ENCODE results near the gene PLPP3.

Gene PLPP3

DNA sequence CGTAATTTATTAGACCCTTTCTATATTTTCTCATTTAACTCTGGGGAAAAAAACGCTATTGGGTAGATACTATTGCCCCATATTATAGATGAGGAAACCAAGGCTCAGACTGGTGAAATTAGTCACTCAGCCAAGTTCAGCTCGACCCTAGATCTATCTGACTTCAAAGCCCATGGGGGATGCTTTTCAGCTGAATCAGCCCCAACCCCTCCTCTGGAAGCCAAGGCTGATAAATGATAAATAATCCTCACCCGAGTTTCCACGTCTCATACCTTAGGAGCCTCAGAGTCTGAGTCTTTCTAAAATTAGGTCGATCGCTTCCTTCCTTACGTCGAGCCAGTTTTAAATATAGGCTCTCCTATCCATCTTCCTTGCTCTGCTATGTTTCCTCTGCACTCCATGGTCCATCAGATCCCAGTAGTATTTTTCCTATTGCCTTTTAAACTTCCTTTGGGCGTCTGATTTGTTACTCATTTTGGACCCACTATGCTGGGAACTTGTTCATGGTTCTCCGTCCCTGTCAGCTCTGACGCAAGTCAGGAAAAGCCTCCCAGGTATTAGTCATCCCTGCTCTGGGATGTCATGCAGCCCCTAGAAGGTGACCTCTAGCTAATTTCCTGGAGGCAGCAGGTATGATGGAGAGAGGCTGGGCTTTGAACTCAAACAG lies 122.8 kb downstream of the PLPP3 start:
- peak; percentile 16 for DNase-seq

DNA sequence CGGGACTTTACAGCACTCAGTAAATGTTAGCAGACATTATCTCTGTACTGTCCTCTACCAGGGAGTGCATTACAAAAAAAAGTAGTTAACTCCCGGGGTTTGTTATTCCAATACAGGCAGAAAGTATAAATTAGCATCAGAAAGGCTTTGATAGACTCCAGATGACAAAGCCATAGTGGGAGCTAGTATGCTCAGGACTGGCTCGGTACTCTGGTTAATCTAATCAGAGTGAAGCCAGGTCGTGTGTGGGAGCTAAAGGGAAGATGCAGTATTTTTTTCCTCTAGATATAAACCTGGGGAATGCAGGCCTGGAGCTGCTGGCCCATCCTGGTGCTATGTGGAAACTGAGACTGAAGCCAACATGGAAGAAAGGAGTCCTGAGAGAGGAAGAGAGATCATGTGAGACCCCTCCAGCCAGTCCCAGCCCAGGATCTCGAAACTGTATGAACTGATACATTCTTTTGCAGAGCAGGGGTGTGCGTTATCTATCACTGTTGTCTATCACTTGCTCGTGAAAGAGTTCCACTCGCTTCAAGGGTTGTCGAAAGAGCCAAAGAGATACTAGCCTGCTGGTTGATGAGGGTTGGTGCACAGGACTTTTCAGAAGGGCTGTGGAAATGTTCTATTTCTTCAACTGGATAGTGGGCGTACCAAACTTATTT lies 125.8 kb downstream of the PLPP3 start:
- DNase-seq: no peak

DNA sequence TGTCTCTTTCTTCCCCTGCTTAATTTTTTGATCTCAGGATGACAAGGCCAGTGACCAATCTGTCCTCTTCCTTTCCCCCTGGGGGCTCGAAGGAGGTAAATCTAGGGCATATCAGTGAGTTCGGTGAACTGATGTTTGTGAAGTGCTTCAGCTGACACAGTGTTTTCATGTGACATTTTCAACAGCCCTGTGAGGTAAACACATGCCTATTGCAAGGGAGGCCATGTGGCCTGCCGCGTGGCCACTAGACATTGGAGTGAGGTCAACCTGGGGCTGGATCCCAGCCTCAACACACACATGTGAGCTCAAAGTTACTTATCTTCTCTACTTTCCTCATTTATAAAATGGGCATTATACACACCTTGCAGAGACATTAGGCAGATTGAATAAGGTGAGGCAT lies 126.3 kb downstream of the PLPP3 start:
- no peak for DNase-seq

DNA sequence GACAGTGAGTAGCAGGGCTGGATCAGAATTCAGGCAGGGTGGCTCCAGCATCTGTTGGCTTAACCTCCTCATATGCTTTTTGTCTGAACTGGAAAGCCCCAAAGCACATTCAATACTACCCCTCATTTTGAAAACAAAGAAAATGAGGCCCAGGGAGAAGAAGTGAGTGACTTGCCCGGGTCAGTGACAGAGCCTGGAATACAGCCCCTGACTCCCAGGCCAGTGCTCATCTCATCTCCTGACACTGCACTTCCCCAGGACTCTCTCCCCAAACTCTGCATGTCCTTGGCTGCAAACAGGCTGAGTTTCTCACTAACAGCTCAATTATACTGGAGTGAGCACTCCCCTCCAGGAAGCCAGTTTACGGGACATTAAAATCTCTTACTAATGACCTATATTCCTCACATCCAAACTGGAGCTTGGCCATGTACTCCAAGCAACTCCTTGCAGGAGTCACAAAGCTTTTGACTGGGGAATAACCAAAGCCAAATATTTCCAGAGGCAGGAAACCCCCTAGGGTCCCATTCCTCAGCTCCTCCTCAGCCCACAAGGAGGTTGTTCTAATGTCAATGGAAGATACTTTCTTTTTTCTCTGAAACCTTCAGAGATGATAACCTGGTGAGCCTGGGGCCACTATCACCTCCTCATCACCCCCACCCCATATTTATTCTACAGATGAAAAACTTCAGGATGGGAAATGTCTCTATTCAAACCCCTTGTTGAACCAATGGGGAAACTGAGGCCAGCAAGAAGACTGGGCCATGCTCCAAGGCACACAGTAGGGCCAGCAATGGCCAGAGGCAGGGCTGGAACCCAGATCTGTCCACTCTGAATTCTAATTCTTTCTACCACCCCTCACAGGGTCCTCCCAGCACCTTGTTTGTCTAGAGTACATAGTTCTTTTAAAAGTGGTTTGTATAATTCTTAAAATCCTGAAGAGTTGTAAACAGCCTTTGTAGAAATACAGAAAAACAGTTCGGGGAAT lies 127.0 kb downstream of the PLPP3 start:
- no peak for DNase-seq

DNA sequence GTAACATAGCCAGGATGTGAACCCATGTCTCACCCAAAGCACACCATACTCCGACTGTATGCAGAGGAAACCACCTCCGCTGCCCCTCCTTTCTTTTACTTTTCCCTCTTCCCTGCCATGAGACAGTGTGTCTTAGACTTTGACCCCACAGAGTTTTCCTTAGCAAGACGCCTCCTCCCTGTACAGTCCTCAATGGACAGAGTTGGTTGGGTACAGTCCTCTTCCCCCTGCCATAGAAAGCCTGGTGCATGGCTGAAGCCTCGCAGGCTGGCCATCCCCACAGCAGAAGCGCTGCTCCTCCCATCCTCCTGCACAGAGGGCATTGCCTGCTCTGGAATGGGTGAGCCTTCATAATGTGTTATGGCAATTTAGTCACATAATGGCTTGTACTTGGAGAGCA lies 127.9 kb downstream of the PLPP3 start:
- no peak for DNase-seq

DNA sequence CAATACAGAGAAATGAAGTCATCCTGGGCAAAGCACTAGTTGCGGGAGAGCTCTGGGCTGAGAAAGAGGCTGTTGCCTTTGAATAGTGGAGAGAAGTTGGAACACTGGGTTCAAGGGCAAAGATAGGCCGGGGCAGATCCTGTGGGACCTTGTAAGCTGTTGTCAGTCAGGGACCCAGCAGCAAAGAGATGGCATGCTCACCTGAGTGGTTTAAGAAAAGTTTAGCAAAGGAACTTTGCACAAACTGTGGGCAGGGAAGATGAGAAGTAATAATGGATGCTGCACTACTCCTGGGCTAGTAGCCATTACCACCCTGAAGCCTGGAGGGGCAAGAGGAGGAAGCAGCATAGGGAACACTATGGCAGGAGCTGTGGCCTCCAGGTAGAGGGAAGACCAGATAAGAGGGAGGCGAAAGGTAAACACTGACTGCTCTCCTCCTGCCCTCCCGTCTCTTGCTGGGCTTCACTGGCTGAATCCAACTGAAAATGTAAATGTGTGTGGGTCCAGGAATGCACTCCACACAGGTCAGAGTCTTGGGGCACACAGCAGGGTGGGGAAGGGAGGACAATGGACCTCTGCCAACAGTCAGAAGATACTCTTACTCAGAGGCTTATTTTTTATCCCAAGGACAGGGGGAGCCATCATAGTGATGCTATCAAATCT lies 129.2 kb downstream of the PLPP3 start:
- no peak for DNase-seq

DNA sequence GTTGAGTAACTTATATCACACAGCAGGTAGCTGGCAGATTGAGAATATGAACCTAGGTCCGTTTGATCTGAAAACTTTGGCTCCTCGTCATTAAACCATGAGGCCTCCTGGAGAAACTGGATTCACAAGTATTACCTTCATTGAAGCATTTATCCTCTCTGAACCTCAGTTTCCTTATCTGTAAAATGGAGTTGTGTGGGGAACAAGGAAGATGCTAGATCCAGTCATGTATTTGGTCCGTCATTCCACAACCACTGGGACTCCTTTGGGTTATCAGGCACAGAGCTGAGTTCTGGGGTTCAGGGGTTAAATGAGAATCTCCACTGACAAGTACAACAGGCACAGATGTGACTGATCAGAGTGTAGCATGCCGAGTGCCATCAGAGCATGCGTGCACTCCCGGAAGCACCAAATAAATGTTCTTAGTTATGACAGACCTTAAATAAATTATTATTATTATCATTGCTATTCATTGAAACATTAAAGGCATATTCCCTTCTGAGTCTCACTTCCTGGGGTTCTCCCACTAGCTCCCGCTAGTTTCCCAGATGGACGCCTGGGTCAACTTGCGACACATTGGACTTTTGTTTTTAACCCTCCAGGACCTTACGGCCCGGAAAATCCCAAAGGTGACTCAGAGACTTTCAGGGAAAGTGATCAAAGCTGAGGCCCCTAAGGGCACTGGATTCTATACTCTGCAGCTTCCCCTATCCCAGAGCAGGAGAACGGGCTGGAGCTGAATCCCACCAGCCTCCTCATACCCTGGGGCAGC lies 130.6 kb downstream of the PLPP3 start:
- DNase-seq: peak; percentile 21

DNA sequence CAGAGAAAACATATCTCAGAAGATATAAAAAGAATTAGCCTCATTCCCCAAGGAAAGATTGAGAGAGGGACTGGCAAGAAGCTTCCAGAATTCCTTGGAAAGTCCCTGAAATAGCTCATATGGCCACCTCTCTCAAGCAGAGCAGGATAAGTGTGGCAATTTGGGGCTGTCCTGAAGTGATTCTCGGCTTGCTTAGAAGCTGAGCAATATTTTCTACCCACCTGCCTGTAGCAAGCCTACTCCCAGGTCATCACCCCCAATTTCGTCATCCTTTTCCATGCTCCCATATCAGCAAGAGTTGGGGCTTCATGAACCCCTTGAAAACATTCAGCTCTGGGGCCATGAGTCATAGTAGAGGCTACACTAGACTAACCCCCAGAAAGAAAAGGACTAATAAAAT lies 131.5 kb downstream of the PLPP3 start:
- no peak for DNase-seq

DNA sequence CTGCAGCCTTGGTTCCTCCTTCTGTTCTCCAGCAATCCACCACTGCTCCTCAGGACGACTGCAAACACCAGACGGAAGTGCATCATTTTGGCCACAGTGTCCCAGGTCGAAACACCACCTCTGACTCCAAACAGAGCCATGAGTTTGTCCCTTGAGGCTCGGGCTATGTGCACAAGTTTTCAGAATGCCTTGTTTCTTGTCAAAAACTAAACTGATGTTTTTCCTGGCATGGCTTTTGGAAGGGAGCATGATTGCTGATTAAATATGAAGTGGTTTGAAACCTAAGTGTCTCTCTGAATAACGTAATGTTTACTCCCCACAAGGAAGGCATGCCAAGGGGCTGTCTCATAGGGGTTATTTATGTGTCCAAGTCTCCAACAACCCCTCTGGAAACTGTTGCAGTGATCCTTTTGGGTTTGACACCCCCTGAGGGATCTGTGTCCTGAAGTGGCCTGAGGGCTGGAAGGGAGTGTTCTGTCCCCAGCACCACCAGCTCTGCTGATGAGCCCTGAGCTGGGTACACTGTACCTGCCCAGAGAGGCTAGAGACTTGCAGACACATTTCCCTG lies 132.7 kb downstream of the PLPP3 start:
- no peak for DNase-seq

DNA sequence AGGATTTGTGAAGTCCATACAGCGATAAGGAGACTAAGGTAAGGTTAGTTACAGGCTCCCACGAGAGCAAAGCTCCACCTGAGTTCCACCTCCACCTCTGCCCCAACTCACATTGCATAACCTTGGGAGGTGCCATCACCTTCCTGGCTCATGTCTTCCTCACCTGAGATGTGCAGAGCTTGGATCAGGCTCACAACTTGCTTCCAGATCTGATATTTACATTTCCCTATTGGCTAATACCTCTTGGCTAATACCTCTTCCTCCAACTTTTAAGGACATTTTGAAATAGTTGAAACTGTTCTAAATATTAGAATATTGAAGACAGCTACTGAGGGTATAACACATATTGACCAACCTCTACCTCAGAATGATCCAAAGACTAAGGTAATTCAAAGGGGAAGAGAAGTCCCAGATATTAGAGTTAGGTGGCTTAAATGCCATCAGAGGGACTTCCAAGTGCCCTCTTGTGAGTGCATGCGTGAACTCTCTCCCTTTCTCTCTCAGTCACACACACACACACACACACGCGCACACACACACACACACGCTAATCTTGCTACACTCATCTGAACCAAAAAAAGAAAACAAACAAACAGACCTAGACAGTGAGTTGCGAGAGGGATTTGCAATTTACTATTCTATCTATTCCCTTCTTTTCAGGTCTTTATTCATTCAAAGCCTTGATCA lies 134.3 kb downstream of the PLPP3 start:
- DNase-seq: no peak
